ENCODE data around the gene PBOV1.

The PBOV1 gene

GRCh38 chr6:138218449-138218848 lies at the start of gene PBOV1:
TSS of gene PBOV1 (minus strand) at chr6:138218491. CDS start at chr6:138218395, 96 bp downstream.
- DNase-seq: no peak
- intact Hi-C loops (cut with DNase I): loop anchor here (10.0 kb wide), 1 partner anchor 56 kb away; no protein-coding TSS in a partner anchor

DNA sequence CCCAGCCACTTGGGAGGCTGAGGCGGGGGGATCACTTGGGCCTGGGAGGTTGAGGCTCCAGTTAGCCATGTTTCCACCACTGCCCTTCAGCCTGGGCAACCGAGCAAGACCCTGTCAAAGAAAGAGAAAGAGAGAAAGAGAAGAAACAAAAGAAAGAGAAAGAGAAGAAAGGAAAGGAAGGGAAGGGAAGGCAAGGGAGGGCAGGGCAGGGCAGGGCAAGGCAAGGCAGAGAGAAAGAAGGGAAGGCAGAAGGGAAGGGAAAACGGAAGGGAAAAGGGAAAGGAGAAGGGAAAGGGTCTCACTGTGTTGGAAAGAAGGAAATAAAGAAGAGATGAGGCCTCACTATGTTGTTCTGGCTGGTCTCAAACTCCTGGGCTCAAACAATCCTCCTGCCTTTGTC lies 47.8 kb upstream of the PBOV1 start:
- intact Hi-C loops (cut with DNase I): no loop called here
- no peak for DNase-seq

DNA sequence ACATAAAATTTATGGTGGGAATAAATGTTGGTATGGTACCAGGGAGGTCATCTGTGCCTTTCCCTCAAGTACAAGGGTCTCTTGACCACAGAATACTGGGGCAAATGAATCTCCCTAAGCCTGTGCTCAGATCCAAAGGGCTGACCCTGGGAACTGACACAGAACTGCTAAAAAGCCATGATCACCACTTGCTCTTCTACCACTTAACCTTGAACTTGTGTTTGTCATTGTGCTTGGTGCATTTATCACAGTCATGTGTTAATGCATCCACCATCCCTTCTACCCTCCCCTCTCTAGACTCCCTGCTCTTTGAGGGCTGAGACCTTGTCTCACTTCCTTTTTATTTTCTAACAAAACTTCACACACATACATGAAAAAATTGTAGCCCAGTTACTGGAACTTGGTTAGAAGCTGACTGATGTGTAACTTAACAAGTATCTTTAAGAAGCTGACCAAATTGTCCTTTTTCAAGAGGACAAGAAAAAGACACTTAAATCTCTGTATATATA lies 46.1 kb upstream of the PBOV1 start:
- intact Hi-C loops (cut with DNase I): no loop called here
- DNase-seq: no peak

GRCh38 chr6:138263963-138264362 lies 45.7 kb upstream of the PBOV1 start:
- intact Hi-C loops (cut with DNase I): no loop called here
- DNase-seq: no peak

DNA sequence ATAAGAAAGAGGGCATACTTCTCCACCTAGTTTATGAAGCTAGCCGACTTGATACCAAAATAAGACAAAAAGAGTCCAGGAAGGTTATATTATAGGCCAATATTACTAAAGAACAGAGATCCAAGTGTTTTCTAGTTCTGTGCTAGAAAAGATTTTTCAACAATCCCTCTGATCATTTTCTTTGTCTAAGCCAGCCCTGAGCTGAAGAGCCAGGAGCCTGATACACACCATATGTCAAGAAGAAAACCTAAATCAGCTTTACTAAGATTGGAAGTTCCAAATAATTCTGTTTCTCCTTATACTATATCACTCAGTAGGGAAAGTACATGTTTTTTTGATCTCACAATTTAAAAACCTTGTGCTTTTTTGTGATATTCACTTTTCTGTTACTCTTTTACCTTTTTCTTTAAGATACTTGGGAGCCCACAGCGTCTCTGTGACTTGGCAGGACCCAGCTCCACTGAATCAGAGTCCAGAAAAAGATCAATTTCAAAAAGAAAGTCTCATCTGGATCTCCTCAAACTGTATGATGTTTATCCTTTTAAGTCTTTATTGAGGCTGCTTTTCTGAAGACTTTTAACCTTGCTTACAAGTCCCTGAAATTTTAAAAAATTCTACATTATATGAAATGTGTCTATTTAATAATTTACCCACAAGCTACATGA lies 43.0 kb upstream of the PBOV1 start:
- DNase-seq: no peak
- intact Hi-C loops (cut with DNase I): no loop called here

- intact Hi-C loops (cut with DNase I): no loop called here
- no peak for DNase-seq
Observed at GRCh38 chr6:138258991-138259390, 40.7 kb upstream of the PBOV1 start.

- no peak for DNase-seq
- intact Hi-C loops (cut with DNase I): no loop called here
Observed at GRCh38 chr6:138258197-138258596, 39.9 kb upstream of the PBOV1 start.

GRCh38 chr6:138257638-138258040 lies 39.3 kb upstream of the PBOV1 start:
- DNase-seq: no peak
- intact Hi-C loops (cut with DNase I): no loop called here

- no peak for DNase-seq
- intact Hi-C loops (cut with DNase I): no loop called here
Observed at GRCh38 chr6:138255443-138255842, 37.2 kb upstream of the PBOV1 start.

DNA sequence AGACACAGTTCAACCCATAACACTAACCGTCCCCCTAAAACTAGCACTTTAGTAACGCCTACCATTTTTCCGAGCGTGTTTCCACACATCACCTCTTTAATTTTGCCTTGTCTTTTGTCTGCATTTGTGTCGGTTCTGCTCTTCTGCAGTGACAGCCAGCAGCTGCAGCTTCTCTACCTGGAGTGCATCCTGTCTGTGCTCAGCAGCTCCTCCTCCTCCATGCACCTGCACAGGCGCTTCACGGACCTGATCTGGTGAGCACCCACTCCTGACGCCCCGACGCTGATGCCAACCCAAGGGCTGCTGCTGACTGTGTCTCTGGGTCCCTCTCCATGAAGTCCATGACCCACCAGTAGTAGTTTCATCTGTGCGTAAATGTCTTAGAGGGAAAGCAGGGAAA lies 35.4 kb upstream of the PBOV1 start:
- intact Hi-C loops (cut with DNase I): no loop called here
- no peak for DNase-seq

DNA sequence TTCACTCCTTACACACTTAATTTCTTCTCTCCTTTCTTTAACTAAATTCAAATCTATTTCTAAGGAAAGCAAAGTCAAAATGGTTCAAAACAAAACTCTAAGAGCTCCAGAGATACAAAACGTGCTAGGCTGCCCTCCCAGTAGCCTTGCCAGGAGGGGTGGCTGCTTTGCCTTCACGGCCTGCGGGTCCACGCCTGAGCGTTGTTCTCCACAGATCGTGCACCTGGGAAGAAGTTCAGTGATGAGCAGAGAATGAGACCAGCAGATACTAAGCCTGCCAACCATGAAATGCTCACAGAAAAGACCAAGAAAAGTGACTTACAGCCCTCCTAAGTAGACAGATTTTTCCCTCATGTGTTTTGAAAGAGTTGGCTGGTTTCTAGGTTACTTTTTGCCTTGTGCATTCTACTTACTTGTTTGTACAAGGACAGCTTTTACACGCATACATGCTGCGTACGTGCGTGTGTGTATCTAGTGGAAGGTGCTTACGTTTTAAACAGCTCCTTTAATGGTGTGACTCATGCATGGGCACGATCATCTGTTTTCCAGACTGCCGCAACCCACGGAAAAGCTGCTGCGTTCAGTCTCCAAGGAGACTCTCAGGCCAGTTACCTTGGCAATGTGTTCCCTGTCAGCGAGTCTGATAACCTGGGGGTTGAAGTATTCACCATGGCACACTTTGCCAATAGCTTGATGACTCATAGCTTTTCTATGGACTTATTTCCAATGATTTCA lies 32.4 kb upstream of the PBOV1 start:
- peak in 8 of 10 donors; percentile 34 to 92 (median 67) for DNase-seq
- intact Hi-C loops (cut with DNase I): no loop called here

- no peak for DNase-seq
- intact Hi-C loops (cut with DNase I): no loop called here
Observed at GRCh38 chr6:138250053-138250452, 31.8 kb upstream of the PBOV1 start.

- DNase-seq: no peak
- intact Hi-C loops (cut with DNase I): no loop called here
Observed at GRCh38 chr6:138248878-138249277, 30.6 kb upstream of the PBOV1 start.

- no peak for DNase-seq
- intact Hi-C loops (cut with DNase I): no loop called here
Observed at GRCh38 chr6:138248011-138248410, 29.7 kb upstream of the PBOV1 start.

GRCh38 chr6:138246650-138247440 lies 28.6 kb upstream of the PBOV1 start:
- intact Hi-C loops (cut with DNase I): no loop called here
- DNase-seq: no peak

DNA sequence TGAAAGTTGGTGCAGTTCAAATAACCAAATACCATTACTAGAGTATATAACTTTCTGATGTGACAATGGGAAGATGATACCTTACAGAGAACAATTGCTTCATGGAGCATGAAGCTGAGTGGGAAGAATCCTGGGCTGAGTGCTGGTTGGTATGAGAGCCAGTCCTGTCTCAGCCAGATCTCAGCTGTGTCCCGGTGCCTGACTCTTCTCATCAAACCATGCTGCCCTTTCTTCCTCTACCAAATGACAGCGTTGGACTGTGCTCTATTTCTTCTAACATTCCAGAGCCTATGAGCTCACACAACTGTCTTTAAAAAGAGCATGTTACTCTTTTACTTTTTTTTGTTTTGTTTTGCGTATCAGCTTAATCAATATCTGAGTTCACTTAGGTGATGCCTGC lies 27.5 kb upstream of the PBOV1 start:
- no peak for DNase-seq
- intact Hi-C loops (cut with DNase I): no loop called here

- intact Hi-C loops (cut with DNase I): no loop called here
- DNase-seq: no peak
Observed at GRCh38 chr6:138242987-138243592, 24.8 kb upstream of the PBOV1 start.

DNA sequence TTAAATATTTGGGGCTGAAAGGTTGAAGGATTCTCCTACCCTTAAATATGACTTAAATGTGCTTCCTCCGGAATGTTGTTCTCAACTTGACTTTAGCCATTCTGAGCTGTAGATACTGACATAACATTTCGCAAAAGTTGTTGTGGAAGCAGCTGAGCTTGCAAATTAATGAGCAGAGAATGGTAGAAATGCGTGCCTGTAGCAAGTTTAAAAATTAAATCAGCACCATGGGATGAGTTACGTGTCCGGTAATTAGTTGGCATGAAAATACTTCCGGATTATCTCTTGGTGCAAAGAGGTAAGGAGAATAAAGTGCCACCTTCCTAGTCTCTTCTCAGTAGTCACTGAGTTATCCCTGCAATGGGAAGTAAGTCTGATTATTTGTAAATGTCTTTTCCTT lies 23.6 kb upstream of the PBOV1 start:
- intact Hi-C loops (cut with DNase I): no loop called here
- no peak for DNase-seq

GRCh38 chr6:138241381-138241780 lies 23.1 kb upstream of the PBOV1 start:
- intact Hi-C loops (cut with DNase I): no loop called here
- no peak for DNase-seq

DNA sequence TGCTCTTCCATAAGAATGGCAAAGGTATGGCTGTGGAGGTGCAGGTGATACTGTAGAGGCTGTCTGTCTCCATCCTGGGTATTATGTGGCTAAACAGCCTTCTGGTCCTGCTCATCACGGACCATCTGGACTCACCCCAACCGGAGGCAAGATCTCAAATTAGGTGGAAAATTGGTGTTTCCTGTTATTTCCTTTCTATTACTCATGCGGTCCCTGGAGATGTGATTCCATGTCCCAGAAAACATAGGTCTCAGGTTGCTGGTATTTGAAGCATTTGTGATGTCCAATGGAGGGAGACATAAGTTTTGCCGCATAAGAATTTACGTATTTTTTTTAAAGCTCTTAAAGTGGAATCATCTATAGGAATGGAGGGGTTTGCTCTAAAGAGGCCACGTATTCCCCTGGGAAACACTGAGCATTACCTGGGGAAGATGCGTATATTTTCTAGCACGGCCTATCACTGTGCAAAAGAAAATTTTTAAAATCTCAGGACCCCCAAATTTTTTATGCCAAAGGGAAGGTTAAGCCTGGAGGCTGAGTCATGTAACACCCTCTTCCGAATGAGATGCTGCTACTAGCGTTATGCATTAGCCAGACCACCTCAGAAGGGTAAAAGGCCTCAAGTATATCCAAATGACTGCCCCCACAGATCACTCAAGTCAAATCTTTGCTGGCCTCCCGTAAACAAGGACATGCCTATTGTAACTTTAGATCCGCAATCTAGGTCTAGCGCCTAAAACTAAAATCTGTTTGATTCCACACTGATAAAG lies 22.4 kb upstream of the PBOV1 start:
- no peak for DNase-seq
- intact Hi-C loops (cut with DNase I): no loop called here
